OCI-LY3 (cell line): ENCODE results near the gene ASTN2.

Experiments
- H2AFZ ChIP-seq: fragments of 200-600, 300-600 bp; shearing (Covaris generic); 2 replicates; pipeline ENCODE4 v1.6.0; 2014; ENCODE audit warnings: antibody characterized with exemption, low read depth, low read length
- H3K27ac ChIP-seq: fragments of 200-600, 300-600 bp; sonication (generic); 2 replicates; pipeline ENCODE4 v1.5.1; 2014; ENCODE audit warnings: mild to moderate bottlenecking, low read length, moderate library complexity, mixed read lengths
- H3K27me3 ChIP-seq: fragments of 200-600, 300-600 bp; sonication (generic); 2 replicates; pipeline ENCODE4 v1.6.1; 2014; ENCODE audit warnings: low read depth, low read length, mixed read lengths
- H3K36me3 ChIP-seq: fragments of 200-600, 300-600 bp; sonication (generic); replicated peaks from 2 replicates; pipeline ENCODE3; 2014; ENCODE audit warnings: low read depth, low read length, mixed read lengths
- H3K4me1 ChIP-seq: fragments of 300-600, 200-600 bp; sonication (generic); 2 replicates; pipeline ENCODE4 v1.6.1; 2014; ENCODE audit warnings: low read length, mixed read lengths
- H3K4me2 ChIP-seq: fragments of 200-600, 300-600 bp; sonication (generic); 2 replicates; pipeline ENCODE4 v1.6.1; 2014; ENCODE audit warnings: low read length, mixed read lengths
- H3K4me3 ChIP-seq: fragments of 300-600, 200-600 bp; sonication (generic); 2 replicates; pipeline ENCODE4 v1.5.1; 2014; ENCODE audit warnings: antibody characterized with exemption, mild to moderate bottlenecking, low read length, moderate library complexity
- H3K79me2 ChIP-seq: fragments of 300-600, 200-600 bp; shearing (Covaris generic); 2 replicates; pipeline ENCODE4 v1.6.1; 2014; ENCODE audit warnings: mild to moderate bottlenecking, low read length, mixed read lengths
- H3K9ac ChIP-seq: fragments of 300-600, 200-600 bp; shearing (Covaris generic); 2 replicates; pipeline ENCODE4 v1.6.0; 2014; ENCODE audit warnings: mild to moderate bottlenecking, low read length, moderate library complexity
- H3K9me3 ChIP-seq: fragments of 200-600, 300-600 bp; shearing (Covaris generic); 2 replicates; pipeline ENCODE4 v1.6.1; 2014; ENCODE audit warnings: low read length, mixed read lengths; ENCODE audit not compliant: insufficient read depth
- H4K20me1 ChIP-seq: fragments of 200-600, 300-600 bp; sonication (generic); 2 replicates; pipeline ENCODE4 v1.6.1; 2016; ENCODE audit warnings: low read length, mixed read lengths; ENCODE audit not compliant: insufficient read depth
- EZH2phosphoT487 ChIP-seq: fragments of 200-600 bp; shearing (Covaris generic); IDR thresholded peaks from 2 replicates; pipeline ENCODE4 v1.6.1; 2018; ENCODE audit warnings: antibody characterized with exemption, mixed run types, low read depth
- TF ChIP-seq, protein P1 (sequence below): fragments of 200-600, 300-600 bp; sonication (generic); IDR thresholded peaks from 2 replicates; pipeline ENCODE4 v1.5.1; 2014; ENCODE audit warnings: antibody characterized with exemption, low read length, low read depth

Gene ASTN2

DNA sequence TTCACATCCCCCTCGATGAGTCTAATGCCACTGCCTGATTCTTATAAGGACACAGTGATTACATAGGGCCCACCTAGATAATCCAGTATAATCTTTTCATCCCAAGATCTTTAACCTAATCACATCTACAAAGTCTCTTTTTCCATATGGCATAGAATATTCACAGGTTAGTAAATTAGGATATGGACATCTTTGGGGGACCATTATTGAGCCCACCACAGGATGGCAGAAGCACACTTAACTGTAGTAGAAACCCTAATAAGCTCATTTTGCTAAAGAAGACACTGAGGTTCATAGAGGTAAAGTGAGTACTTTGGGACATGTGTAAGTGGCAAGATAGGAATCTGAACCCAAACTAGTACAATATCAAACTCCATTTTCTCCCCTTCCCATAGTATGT lies 38.9 kb downstream of the ASTN2 start:
- H3K4me2 ChIP-seq = no peak overlapping the region
- no peak overlapping the region for H3K27ac ChIP-seq
- no peaks in the 10 kb centered on the region for H3K79me2 ChIP-seq
- no peak overlapping the region for H2AFZ ChIP-seq
- TF ChIP-seq, protein P1, sequence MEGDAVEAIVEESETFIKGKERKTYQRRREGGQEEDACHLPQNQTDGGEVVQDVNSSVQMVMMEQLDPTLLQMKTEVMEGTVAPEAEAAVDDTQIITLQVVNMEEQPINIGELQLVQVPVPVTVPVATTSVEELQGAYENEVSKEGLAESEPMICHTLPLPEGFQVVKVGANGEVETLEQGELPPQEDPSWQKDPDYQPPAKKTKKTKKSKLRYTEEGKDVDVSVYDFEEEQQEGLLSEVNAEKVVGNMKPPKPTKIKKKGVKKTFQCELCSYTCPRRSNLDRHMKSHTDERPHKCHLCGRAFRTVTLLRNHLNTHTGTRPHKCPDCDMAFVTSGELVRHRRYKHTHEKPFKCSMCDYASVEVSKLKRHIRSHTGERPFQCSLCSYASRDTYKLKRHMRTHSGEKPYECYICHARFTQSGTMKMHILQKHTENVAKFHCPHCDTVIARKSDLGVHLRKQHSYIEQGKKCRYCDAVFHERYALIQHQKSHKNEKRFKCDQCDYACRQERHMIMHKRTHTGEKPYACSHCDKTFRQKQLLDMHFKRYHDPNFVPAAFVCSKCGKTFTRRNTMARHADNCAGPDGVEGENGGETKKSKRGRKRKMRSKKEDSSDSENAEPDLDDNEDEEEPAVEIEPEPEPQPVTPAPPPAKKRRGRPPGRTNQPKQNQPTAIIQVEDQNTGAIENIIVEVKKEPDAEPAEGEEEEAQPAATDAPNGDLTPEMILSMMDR = no peak
- no peak for TF ChIP-seq EZH2phosphoT487
- H3K27me3 ChIP-seq = peaks cover 9% of the 10 kb centered on the region
- no peaks in the 10 kb centered on the region for H3K4me1 ChIP-seq
- H4K20me1 ChIP-seq = no peaks in the 10 kb centered on the region
- no peaks in the 10 kb centered on the region for H3K36me3 ChIP-seq
- no peak overlapping the region for H3K9ac ChIP-seq
- H3K9me3 ChIP-seq = no peaks in the 10 kb centered on the region
- H3K4me3 ChIP-seq = no peak overlapping the region

GRCh38 chr9:117374076-117374725 lies 40.7 kb downstream of the ASTN2 start:
- Histone ChIP-seq H3K9me3 (no peaks in the 10 kb centered on the region), H4K20me1 (no peaks in the 10 kb centered on the region), H3K36me3 (no peaks in the 10 kb centered on the region), H3K9ac (no peak overlapping the region), H3K27me3 (peaks cover 9% of the 10 kb centered on the region), H3K4me1 (no peaks in the 10 kb centered on the region), H3K4me2 (no peak overlapping the region), H3K27ac (no peak overlapping the region), H2AFZ (no peak overlapping the region), H3K79me2 (no peaks in the 10 kb centered on the region), H3K4me3 (no peak overlapping the region)
- TF ChIP-seq, protein P1 = no peak
- no peak for TF ChIP-seq EZH2phosphoT487

DNA sequence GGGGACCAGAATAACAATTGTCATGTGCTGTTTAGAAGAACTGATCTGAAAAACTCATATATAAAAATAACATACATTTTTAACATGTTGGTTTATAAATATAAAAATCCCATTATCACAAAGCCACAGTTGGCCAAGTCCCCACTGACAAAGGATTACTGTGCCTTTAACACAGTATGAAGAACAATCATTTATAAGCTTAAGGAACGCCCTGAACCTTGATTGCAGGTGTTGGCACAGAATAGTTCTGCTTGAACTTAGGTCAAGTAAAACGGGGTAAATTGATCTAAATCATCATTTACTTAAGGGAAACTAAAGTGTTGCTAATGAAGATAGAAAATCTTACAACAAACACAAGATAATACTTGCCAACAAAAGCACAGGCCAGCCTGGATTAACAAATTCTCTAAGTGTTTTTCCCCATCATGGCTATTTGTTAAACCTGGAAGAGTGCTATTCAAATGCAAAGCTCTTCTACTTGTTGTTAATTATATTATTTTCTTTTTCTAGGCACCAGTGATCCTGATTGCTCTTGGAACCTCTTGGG lies 46.1 kb downstream of the ASTN2 start:
- Histone ChIP-seq H2AFZ (no peak overlapping the region), H3K79me2 (no peaks in the 10 kb centered on the region), H4K20me1 (no peaks in the 10 kb centered on the region), H3K27me3 (no peaks in the 10 kb centered on the region), H3K9ac (no peak overlapping the region), H3K9me3 (no peaks in the 10 kb centered on the region), H3K4me2 (no peak overlapping the region), H3K36me3 (no peaks in the 10 kb centered on the region), H3K27ac (no peak overlapping the region), H3K4me3 (no peak overlapping the region), H3K4me1 (no peaks in the 10 kb centered on the region)
- TF ChIP-seq, protein P1 = no peak

DNA sequence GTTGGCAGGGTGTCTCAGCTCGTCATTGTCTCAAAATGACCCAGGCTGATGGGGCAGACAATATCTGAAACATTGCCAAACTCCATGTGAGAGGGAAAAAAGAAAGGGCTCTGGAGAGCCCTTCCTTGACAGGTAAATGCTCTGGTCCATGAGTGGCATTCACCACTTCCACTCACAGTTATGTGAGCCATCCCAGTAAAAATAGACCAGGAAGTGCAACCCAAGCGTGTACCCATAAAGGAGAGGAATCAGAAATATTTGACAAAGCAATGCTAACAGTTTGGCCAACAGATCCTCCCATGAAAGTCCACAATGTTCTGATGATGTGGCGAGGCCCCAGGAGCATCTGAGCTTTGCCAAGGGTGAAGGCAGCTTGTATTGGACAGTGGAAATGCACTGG lies 49.4 kb downstream of the ASTN2 start:
- Histone ChIP-seq H3K9me3 (no peaks in the 10 kb centered on the region), H3K27me3 (no peaks in the 10 kb centered on the region), H3K4me3 (no peak overlapping the region), H3K79me2 (no peaks in the 10 kb centered on the region), H3K4me2 (no peak overlapping the region), H3K27ac (no peak overlapping the region), H2AFZ (no peak overlapping the region), H3K9ac (no peak overlapping the region), H3K4me1 (no peaks in the 10 kb centered on the region), H4K20me1 (no peaks in the 10 kb centered on the region), H3K36me3 (no peaks in the 10 kb centered on the region)
- no peak for TF ChIP-seq EZH2phosphoT487
- TF ChIP-seq, protein P1 = no peak
